T-helper 17 cell (primary cell): ENCODE data around the gene RAB40B. TPM values are rescaled to one million over a fixed set of nuclear protein-coding genes. Genes with fewer than 3 reads are reported as not detected.

Experiments used
- ATAC-seq: fragments of 150-1000 bp; cut with Tn5 transposase; 2 replicates; pipeline ENCODE4 v1.10.0; 2021; ENCODE audit warnings: mild to moderate bottlenecking, moderate library complexity
- DNase-seq, 3 donors: peaks; one replicate each; pipeline versions ENCODE4 v3.0.0 to v3.0.0-alpha.2; 2020 to 2021
- H3K9me3 ChIP-seq: one replicate; pipeline ENCODE4 v1.7.0; 2013; ENCODE audit warnings: low read length, mild to moderate bottlenecking; ENCODE audit not compliant: control insufficient read depth, poor library complexity, severe bottlenecking
- H3K27ac Mint-ChIP-seq: one replicate; pipeline ENCODE4 v1.8.0; 2022; ENCODE audit warnings: mild to moderate bottlenecking, moderate library complexity, mixed read lengths
- H3K27me3 Mint-ChIP-seq: one replicate; pipeline ENCODE4 v1.8.0; 2022; ENCODE audit warnings: mixed read lengths
- H3K36me3 Mint-ChIP-seq: one replicate; pipeline ENCODE4 v1.8.0; 2022; ENCODE audit warnings: low read depth, mixed read lengths
- H3K4me1 Mint-ChIP-seq: one replicate; pipeline ENCODE4 v1.8.0; 2022; ENCODE audit warnings: mild to moderate bottlenecking, mixed read lengths
- H3K4me3 Mint-ChIP-seq: one replicate; pipeline ENCODE4 v1.8.0; 2022; ENCODE audit warnings: mild to moderate bottlenecking, moderate library complexity, mixed read lengths
- total RNA-seq, 4 donors: library from RNA in 2 of 4; stranded (reverse) in 2 of 4; gene quantifications; one replicate each; pipeline ENCODE4 v1.2.3 and lab custom pipeline; 2022 to 2026

RAB40B gene
- total RNA-seq, 2 donors from 2014 or later: 4.0 to 5.3 TPM

DNA sequence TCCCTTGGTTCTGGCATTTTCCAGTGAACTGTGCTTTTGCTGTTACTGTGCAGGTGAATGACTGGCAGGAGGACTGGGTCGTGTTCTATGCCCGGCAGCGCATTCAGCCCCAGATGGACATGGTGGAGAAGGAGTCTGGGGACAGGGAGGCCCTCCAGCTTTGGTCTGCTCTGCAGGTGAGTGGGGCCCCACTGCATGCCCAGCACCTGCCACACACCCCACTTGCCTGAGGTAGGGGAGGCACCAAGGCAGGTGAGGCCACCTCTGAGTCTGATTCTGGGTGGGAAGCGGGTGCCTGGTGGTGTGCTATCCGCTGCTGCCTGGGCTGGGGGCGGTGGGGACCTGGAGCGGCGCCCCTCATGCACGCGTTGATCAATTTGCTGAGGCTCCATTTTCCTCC lies 27.9 kb upstream of the RAB40B start:
- Mint-ChIP-seq H3K4me3 (no peak overlapping the region), H3K4me1 (no peaks in the 10 kb centered on the region), H3K36me3 (no peaks in the 10 kb centered on the region), H3K27me3 (no peaks in the 10 kb centered on the region), H3K27ac (no peak overlapping the region)
- ATAC-seq (no peak), DNase-seq (no peak)
- H3K9me3 ChIP-seq: no peaks in the 10 kb centered on the region

GRCh38 chr17:82723169-82723807 lies 24.8 kb upstream of the RAB40B start:
- Mint-ChIP-seq H3K4me1 (no peaks in the 10 kb centered on the region), H3K27ac (no peak overlapping the region), H3K4me3 (no peak overlapping the region), H3K36me3 (no peaks in the 10 kb centered on the region), H3K27me3 (no peaks in the 10 kb centered on the region)
- no peaks in the 10 kb centered on the region for H3K9me3 ChIP-seq
- DNase-seq (no peak), ATAC-seq (no peak)

DNA sequence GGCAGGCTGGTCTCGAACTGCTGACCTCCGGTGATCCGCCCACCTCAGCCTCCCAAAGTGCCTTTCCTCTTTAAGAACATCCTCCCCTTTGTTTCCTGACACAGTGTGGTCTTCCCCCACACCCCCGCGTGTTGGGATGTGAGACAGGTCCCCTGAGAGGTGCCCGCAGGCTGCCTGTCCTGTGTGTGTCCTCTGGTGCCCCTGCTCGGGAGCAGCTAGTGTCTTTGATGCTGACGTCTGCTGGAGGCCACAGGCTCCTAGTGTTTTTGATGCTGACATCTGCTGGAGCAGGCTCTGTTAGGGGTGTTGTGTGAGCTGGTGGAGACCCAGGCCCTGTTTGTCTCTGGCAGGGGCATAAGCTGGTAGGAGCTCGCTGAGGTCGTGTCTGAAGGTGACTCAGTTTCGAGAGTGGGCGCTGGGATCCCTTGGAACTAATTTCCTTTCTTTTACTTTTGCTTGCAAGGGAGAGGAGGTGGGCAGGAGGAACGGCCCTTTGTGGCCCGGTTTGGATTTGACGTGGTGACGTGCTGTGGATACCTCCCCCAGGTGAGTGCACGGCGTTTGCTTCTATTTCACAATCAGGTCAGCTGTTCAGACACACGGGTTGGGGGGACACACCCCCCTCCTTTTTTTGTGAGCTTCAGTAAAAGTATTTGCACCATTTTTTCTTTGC lies 24.0 kb upstream of the RAB40B start:
- no peak for DNase-seq
- Mint-ChIP-seq H3K27ac (no peak overlapping the region), H3K4me1 (peaks cover 7% of the 10 kb centered on the region), H3K4me3 (no peak overlapping the region), H3K27me3 (no peaks in the 10 kb centered on the region), H3K36me3 (peaks cover 5% of the 10 kb centered on the region)
- no peaks in the 10 kb centered on the region for H3K9me3 ChIP-seq
- no peak for ATAC-seq

GRCh38 chr17:82720204-82720603 lies 21.7 kb upstream of the RAB40B start:
- H3K4me1 Mint-ChIP-seq: peaks cover 13% of the 10 kb centered on the region
- peaks cover 5% of the 10 kb centered on the region for H3K36me3 Mint-ChIP-seq
- no peaks in the 10 kb centered on the region for H3K9me3 ChIP-seq
- no peaks in the 10 kb centered on the region for H3K27me3 Mint-ChIP-seq
- H3K27ac Mint-ChIP-seq: no peak overlapping the region
- no peak for ATAC-seq
- DNase-seq: no peak
- no peak overlapping the region for H3K4me3 Mint-ChIP-seq

DNA sequence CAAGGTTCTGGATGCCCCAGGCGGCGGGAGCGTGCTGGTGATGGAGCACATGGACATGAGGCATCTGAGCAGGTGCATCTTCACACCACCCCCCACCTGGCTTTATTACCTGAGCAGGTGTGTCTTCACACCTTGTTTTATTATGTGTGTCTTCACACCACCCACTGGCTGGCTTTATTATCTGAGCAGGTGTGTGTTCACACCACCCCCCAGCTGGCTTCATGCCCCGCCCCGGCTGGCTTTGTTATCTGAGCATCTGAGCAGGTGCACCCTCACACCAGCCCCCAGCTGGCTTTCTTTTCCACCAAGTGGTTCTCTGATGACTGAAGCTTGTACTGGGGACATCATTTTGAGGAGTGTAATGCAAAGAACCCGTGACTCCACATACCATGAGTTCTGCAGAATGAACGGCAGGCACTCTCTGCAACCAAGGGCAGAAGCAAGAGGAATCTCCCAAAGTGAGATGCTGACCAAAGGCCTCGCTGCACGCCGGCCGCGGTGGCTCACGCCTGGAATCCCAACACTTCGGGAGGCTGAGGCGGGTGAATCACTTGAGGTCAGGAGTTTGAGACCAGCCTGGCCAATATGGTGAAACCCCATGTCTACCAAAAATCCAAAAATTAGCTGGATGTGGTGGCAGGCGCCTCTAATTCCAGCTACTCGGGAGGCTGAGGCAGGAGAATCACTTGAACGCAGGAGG lies 20.6 kb upstream of the RAB40B start:
- Mint-ChIP-seq H3K27me3 (no peaks in the 10 kb centered on the region), H3K4me1 (peaks cover 13% of the 10 kb centered on the region), H3K27ac (no peak overlapping the region), H3K4me3 (no peak overlapping the region), H3K36me3 (peaks cover 5% of the 10 kb centered on the region)
- no peak for DNase-seq
- no peak for ATAC-seq
- no peaks in the 10 kb centered on the region for H3K9me3 ChIP-seq

DNA sequence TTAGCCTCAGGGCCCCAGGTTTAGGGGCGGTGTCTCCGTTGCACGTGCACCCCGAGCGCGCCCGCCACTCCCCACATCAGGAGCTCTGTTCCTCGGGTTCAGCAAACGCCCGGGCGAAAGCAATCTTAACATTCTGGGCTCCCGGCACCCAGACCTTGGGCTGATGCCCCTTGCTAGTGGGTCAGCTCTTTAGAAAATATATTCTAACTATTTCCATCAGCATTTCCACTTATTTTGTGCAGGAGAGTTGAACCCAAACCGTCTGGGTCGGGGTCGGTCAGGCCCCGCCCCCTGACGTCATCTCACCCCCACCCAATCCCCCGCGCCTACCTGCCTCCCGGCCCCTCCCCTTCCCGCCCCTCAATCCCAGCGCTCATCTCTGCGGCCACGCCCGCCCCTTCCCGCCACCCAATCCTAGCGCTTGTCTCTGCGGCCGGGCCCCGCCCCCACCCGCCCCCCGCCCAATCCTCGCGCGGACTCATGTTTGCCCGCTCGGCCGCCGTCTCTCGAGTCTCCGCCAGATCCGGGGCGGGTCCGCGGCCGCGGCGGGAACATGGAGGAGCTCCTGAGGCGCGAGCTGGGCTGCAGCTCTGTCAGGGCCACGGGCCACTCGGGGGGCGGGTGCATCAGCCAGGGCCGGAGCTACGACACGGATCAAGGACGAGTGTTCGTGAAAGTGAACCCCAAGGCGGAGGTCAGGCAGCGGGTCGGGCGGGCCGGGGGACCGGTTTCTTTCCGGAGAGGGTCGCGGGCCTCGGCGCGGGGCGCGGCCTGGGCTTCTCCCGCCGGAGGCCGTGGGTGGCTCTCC lies 17.9 kb upstream of the RAB40B start, which contains the start of gene FN3KRP:
Gene FN3KRP, plus strand, starts transcription at position 504 of the 808 bp plus-strand sequence. Its CDS starts 50 bp downstream, at position 554.
- DNase-seq: peak; percentile 82 to 91 (median 84)
- Mint-ChIP-seq H3K4me1 (peaks cover 14% of the 10 kb centered on the region), H3K36me3 (peaks cover 5% of the 10 kb centered on the region), H3K27me3 (no peaks in the 10 kb centered on the region), H3K27ac (peak within 1 kb of the TSS; percentile 91), H3K4me3 (peak within 1 kb of the TSS; percentile 95)
- ATAC-seq: peak; percentile 96
- no peaks in the 10 kb centered on the region for H3K9me3 ChIP-seq

DNA sequence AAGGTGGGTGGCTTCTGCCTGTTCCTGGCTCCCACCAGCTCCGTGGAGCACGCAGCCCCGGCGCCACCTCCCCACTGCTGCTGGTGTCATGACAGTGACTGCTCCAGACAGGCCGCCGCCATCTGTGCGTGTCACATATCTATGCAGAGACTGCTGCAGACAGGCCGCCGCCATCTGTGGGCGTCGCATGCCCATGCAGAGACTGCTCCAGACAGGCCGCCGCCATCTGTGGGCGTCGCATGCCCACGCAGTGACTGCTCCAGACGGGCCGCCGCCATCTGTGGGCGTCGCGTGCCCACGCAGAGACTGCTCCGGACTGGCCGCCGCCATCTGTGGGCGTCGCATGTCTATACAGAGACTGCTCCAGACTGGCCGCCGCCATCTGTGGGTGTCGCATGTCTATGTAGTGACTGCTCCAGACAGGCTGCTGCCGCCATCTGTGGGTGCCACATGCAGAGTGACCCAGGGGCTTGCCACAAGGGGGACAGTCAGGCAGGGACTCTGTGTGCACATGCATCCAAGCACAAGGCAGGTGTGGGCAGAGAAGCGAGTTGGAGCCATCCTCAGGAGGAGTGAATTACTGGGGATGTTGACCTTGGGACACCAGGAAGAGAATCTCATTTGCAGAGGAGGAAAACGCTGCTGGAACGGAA lies 14.7 kb upstream of the RAB40B start:
- ATAC-seq (no peak), DNase-seq (no peak)
- no peaks in the 10 kb centered on the region for H3K9me3 ChIP-seq
- Mint-ChIP-seq H3K4me1 (peaks cover 14% of the 10 kb centered on the region), H3K4me3 (no peak overlapping the region), H3K27ac (no peak overlapping the region), H3K27me3 (no peaks in the 10 kb centered on the region), H3K36me3 (peaks cover 5% of the 10 kb centered on the region)

DNA sequence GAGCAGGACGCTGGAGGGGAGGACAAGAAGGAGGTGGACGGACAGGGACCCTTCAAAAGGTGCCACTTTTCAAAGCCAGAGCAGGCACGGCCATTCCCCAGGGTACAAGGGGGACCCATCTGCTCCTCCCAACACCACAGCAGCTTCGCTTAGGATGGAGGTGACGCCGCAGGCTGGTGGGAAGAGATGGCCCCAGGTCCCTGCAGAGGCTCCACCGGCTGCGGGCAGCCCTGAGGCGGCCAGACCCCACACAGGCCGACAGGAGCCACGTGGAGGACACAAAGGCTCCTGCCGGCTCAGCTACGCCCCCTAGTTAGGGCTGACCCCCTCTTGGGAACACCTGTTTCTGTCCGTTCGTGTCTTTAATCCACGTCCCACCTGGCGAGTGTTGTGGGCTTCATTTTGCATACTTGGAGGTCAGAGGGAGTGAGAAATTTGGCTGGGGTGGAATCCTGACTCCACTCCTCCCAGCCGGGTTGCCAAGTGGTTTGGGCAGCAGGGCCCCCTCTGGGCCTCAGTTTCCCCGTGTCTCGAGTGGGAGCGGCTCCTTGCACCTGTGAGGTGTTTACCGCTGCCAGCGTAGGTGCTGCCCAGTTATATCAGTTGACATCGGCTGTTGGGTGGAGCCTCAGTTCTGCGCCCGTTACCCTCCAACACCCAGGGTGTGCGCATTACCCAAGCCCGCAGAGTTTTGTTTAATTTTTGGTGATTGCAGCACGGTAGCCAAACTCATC lies 12.2 kb upstream of the RAB40B start:
- H3K27ac Mint-ChIP-seq: no peak overlapping the region
- peaks cover 2% of the 10 kb centered on the region for H3K4me1 Mint-ChIP-seq
- no peak overlapping the region for H3K4me3 Mint-ChIP-seq
- DNase-seq (no peak), ATAC-seq (no peak)
- H3K36me3 Mint-ChIP-seq: no peaks in the 10 kb centered on the region
- no peaks in the 10 kb centered on the region for H3K27me3 Mint-ChIP-seq
- H3K9me3 ChIP-seq: no peaks in the 10 kb centered on the region

- Mint-ChIP-seq H3K27ac (no peak overlapping the region), H3K27me3 (no peaks in the 10 kb centered on the region), H3K4me3 (no peak overlapping the region), H3K4me1 (peaks cover 2% of the 10 kb centered on the region), H3K36me3 (no peaks in the 10 kb centered on the region)
- DNase-seq (no peak), ATAC-seq (no peak)
- no peaks in the 10 kb centered on the region for H3K9me3 ChIP-seq
Measured at GRCh38 chr17:82709676-82710498, 11.4 kb upstream of the RAB40B start.

GRCh38 chr17:82709024-82709675 lies 10.7 kb upstream of the RAB40B start:
- Mint-ChIP-seq H3K27ac (no peak overlapping the region), H3K36me3 (no peaks in the 10 kb centered on the region), H3K4me3 (no peak overlapping the region), H3K27me3 (no peaks in the 10 kb centered on the region), H3K4me1 (peaks cover 2% of the 10 kb centered on the region)
- ATAC-seq (no peak), DNase-seq (no peak)
- no peaks in the 10 kb centered on the region for H3K9me3 ChIP-seq

- no peaks in the 10 kb centered on the region for H3K4me1 Mint-ChIP-seq
- H3K27ac Mint-ChIP-seq: no peak overlapping the region
- no peak overlapping the region for H3K4me3 Mint-ChIP-seq
- no peaks in the 10 kb centered on the region for H3K27me3 Mint-ChIP-seq
- no peaks in the 10 kb centered on the region for H3K9me3 ChIP-seq
- no peaks in the 10 kb centered on the region for H3K36me3 Mint-ChIP-seq
- no peak for ATAC-seq
- no peak for DNase-seq
Measured at GRCh38 chr17:82705756-82706155, 7.3 kb upstream of the RAB40B start.
